22Rv1 (cell line): ENCODE results near the gene ACRBP.
A peak's percentile ranks its signal among the peaks of the same experiment; 100 is the strongest.

Experiments
- H3K27ac ChIP-seq: fragments of 450-650 bp; 2 replicates; pipeline ENCODE4 v1.5.1; 2017
- ZFX ChIP-seq: fragments of 450-650 bp; IDR thresholded peaks from 2 replicates; pipeline ENCODE4 v1.6.1; 2017; ENCODE audit warnings: antibody characterized with exemption, borderline replicate concordance
- TF ChIP-seq, protein P1 (sequence below): fragments of 450-650 bp; IDR thresholded peaks from 2 replicates; pipeline ENCODE4 v1.5.1; 2017; ENCODE audit warnings: mild to moderate bottlenecking

The ACRBP gene

DNA sequence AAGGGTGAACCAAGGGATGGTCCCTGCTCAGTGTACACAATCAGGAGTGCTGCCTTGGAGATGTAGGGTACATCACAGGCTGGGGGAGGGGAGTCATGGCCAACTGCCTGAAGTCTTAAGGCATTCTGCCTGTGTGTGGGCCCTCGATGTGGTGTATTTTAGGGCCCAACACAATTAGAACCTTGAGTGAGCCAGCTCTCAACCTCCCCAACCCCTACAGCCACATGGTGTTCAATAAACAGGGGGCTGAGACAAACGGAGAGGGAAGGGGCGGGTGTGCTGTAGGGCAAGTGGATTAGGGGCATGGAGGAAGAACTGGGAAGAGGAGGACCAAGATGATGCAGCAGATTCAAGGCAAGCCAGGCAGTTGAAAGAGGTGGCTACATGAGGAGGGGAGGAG lies 31.4 kb downstream of the ACRBP start:
- no peak for TF ChIP-seq ZFX
- TF ChIP-seq, protein P1, sequence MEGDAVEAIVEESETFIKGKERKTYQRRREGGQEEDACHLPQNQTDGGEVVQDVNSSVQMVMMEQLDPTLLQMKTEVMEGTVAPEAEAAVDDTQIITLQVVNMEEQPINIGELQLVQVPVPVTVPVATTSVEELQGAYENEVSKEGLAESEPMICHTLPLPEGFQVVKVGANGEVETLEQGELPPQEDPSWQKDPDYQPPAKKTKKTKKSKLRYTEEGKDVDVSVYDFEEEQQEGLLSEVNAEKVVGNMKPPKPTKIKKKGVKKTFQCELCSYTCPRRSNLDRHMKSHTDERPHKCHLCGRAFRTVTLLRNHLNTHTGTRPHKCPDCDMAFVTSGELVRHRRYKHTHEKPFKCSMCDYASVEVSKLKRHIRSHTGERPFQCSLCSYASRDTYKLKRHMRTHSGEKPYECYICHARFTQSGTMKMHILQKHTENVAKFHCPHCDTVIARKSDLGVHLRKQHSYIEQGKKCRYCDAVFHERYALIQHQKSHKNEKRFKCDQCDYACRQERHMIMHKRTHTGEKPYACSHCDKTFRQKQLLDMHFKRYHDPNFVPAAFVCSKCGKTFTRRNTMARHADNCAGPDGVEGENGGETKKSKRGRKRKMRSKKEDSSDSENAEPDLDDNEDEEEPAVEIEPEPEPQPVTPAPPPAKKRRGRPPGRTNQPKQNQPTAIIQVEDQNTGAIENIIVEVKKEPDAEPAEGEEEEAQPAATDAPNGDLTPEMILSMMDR: no peak
- 0 out of 2 replicates have a peak overlapping the region, but pooled peaks have one; percentile 9 for H3K27ac ChIP-seq

DNA sequence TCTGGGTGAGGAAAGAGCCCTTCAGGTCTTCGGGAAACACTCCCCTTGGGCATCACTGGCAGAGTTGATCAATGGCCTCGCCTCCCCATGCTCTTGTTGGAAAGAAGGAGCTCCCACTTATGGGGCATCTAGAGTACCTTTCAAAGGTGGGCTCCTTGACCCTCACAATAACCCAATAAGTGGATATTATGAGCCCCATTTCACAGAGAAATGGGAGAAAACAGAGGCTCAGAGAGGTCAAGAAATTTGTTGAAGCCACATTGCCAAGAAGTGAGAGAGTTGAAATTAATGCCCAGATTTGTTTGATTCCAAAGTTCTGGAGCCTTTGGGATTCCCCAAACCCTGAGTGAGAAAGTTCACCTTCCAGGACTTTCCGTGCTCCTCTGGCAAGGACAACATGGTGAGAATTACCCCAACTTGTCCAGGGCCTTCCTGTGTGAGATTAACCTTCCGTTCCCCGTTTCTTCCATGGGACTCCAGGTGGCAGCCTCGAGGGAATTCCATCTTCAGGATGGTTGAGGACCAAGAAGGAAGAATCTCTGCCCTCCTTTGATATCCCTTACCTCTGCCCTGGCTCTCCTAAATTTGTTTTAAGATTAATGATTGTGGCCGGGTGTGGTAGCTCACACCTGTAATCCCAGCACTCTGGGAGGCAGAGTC lies 32.6 kb downstream of the ACRBP start:
- TF ChIP-seq ZFX: no peak
- TF ChIP-seq, protein P1: no peak
- H3K27ac ChIP-seq: peak overlapping the region; percentile 93

DNA sequence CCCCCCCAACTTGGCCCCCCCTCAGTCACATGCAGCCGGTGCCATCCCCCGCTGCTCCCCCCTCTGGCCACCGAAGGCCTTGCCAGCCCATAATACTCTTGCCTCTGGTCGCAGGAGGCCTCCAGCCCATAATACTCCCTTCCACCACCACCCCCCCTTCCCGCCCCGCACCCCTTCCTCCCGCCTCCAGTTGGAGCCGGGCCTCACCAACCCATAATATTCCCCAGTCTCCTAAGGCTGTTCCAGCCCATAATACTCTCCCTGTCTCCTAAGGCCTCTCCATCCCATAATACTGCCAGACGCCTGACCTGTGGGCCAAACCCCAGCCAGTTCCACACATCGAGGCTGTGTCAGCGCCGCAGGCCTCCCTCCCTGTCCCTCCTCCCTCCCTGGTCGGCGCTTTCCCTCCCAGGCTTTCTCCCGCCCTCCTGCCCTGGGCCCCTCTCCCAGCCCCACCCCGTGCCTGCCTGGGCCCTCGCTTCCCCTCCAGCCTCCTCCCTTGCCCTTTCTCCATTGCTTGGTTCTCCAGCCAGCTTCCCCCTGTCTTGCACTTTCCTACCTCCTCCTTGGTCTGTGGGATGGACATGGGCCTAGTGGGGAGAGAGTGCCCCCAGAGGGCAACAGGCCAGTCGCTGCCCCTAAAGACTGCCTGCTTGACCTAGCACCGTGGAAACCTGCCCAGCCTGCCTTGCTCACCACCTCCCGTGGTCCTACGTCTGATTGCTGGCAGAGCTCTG lies 33.3 kb downstream of the ACRBP start:
- peak overlapping the region; percentile 93 for H3K27ac ChIP-seq
- TF ChIP-seq, protein P1: 0 out of 2 replicates have a peak, but pooled peaks have one; percentile 1
- TF ChIP-seq ZFX: no peak

DNA sequence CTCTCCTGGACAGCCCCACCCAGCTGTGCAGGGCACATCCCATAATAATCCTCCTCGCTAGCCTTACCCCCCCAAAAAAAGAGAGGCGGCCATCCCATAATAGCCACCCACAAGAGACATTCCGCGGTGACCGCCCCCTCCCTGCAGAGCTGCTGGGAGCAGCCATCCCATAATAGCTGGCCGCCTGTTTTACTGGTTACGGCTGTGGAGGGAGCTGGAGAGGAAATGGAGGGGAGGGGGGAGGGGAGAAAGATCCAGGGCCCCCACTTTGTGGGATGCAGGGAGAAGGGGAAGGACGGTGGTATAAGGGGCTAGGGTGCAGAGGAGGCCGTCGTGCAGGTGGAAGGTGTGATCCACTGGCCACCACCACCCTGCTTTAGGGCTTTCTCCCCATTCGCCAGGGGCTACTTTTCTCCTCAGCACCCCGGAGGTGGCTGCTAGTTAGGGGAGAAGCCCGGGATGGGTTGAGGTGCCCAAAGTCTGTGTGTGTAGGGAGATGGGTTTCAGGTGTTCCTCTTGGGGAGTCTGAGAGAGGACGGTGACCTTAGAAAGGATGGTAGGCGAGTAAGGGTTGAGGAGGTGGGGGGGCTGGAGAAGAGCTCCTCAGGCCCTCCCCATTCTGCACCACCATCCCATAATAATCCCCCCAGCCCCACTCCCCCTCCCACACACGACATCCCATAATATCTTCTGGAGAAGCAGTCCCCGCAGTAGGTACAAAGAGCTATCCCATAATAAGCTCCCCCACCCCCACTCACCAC lies 34.0 kb downstream of the ACRBP start:
- TF ChIP-seq, protein P1: 0 out of 2 replicates have a peak, but pooled peaks have one; percentile 12
- no peak for TF ChIP-seq ZFX

DNA sequence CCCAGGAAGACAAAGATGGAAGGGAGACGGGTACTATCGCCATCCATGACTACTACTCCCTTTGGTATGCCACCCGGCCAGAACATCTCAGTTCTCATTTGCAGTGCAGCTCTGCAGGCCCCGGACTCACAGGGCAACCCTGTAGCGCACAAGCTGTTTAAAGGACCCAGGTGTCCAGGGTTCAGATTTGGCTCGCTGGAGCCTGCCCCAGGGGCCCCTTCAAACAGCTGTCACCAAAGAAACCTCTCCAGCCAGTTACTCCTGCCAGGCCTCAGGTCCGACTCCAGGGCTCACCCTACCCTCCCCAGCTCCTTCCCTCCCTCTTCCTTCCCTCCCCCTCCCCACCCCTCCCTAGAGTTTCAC lies 34.6 kb downstream of the ACRBP start:
- TF ChIP-seq ZFX: no peak
- TF ChIP-seq, protein P1: no peak
- H3K27ac ChIP-seq: peak overlapping the region; percentile 93

More for the DNA sequence above, 34.0 kb downstream of the ACRBP start:
- H3K27ac ChIP-seq: peak overlapping the region; percentile 93

DNA sequence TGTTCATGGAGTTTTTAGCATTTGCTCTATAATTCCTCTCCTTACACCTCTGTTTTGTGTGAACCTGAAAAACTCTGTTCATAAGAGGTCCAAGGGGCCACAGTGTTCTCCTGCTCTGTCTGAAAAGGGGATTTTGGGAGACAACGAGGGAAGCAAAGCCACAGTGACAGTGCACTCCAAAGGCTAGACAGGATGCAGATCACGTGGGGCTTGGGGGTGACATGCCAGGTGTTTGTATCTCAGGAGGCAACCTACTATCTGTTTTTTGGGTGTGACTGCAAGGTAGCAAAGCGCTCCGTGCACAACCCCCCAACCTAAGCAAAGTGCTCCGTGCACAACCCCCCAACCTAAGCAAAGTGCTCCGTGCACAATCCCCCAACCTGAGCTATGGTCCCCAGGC lies 35.0 kb downstream of the ACRBP start:
- TF ChIP-seq ZFX: no peak
- TF ChIP-seq, protein P1: no peak
- peak overlapping the region; percentile 93 for H3K27ac ChIP-seq
